SK-N-MC (cell line): ENCODE results near the gene WDR90.

ENCODE experiments used
- EZH2 ChIP-seq: fragments of 200-600 bp; sonication (generic); IDR thresholded peaks from one replicate; pipeline ENCODE4 v1.6.1; 2017; ENCODE audit warnings: antibody characterized with exemption
- FOXP2 ChIP-seq: optimal IDR thresholded peaks from 2 replicates; pipeline ENCODE3; 2011; ENCODE audit warnings: mild to moderate bottlenecking, moderate library complexity; ENCODE audit not compliant: insufficient read depth; ENCODE audit errors: extremely low read length, control extremely low read depth
- POLR2AphosphoS5 ChIP-seq: IDR thresholded peaks from 2 replicates; pipeline ENCODE4 v1.6.1; 2012; ENCODE audit warnings: mild to moderate bottlenecking, low read depth, low read length, borderline replicate concordance

GRCh38 chr16:680625-680945 lies 31.4 kb downstream of the WDR90 start:
- no peak for TF ChIP-seq FOXP2
- no peak for TF ChIP-seq EZH2
- TF ChIP-seq POLR2AphosphoS5, result no peak
